K562 (cell line): ENCODE data around the gene CREB3L2. TPM values are rescaled to one million over a fixed set of nuclear protein-coding genes. Genes with fewer than 3 reads are reported as not detected.

Experiments
- ATAC-seq: fragments of 200-7000 bp; cut with Tn5 transposase; 3 replicates; pipeline ENCODE4 v1.9.1; 2020; ENCODE audit warnings: moderate library complexity
- BruUV-seq: library from RNA; stranded (reverse); fragments of 400-500 nt; replicated peaks from 2 replicates; lab custom pipeline; 2021; lab: Mats Ljungman, UMichigan
- CTCF ChIA-PET: fragments of 300-600 bp; formaldehyde crosslinking; extraction: SDS; loops from one replicate; lab custom pipeline; 2021; ENCODE audit warnings: low intra/inter-chr PET ratio; lab: Yijun Ruan, JAX
- POLR2A ChIA-PET: fragments of 300-600, 350-650 bp; sonication (Branson Sonifier 250); formaldehyde crosslinking; extraction: SDS; loops from one replicate; lab custom pipeline; 2021; ENCODE audit warnings: antibody characterized with exemption, inconsistent platforms; lab: Yijun Ruan, JAX
- DNase-seq, 4 experiments: peaks; one replicate each; pipeline versions ENCODE4 v3.0.0 to v3.0.0-alpha.2; 2011 to 2018; ENCODE audit warnings: low spot score in 3 of 4, mixed read lengths in 3 of 4; ENCODE audit errors: extremely low read depth in 1 of 4
- FAIRE-seq: peaks from 2 replicates; lab custom pipeline; 2011; peaks lifted over from hg19 to GRCh38; lab: Jason Lieb, UNC
- H2AFZ ChIP-seq: 2 replicates; pipeline ENCODE4 v1.6.0; 2011; ENCODE audit warnings: low read depth, low read length, control low read depth, inconsistent platforms
- H3K27ac ChIP-seq: fragments of 200-600 bp; 3 replicates; pipeline ENCODE4 v1.8.0; 2011; ENCODE audit warnings: low read depth, mild to moderate bottlenecking, control low read depth, inconsistent platforms, low read length, moderate library complexity, mixed read lengths; ENCODE audit errors: extremely low read depth
- H3K27me3 ChIP-seq, 2 experiments: fragments of 300-600 bp in 1 of 2; 2 replicates in 1 of 2; 3 replicates in 1 of 2; pipeline versions ENCODE4 v1.6.0 to v1.8.0; 2011; ENCODE audit warnings: inconsistent platforms in 2 of 2, low read length in 2 of 2, mild to moderate bottlenecking in 1 of 2, mixed read lengths in 1 of 2, moderate library complexity in 1 of 2; ENCODE audit not compliant: control insufficient read depth in 2 of 2, insufficient read depth in 2 of 2
- H3K36me3 ChIP-seq: fragments of 300-600 bp; 3 replicates; pipeline ENCODE4 v1.8.0; 2011; ENCODE audit warnings: mild to moderate bottlenecking, low read length, inconsistent platforms; ENCODE audit not compliant: control insufficient read depth, insufficient read depth
- H3K4me1 ChIP-seq, 2 experiments: fragments of 200-600 bp in 1 of 2; replicated peaks in 1 of 2; 2 replicates in 1 of 2; 3 replicates in 1 of 2; pipeline versions ENCODE4 v1.5.1 to v1.8.0; 2011; ENCODE audit warnings: inconsistent platforms in 2 of 2, low read length in 2 of 2, mild to moderate bottlenecking in 1 of 2, mixed read lengths in 1 of 2, moderate library complexity in 1 of 2; ENCODE audit not compliant: control insufficient read depth in 2 of 2, insufficient read depth in 2 of 2
- H3K4me2 ChIP-seq: 2 replicates; pipeline ENCODE4 v1.6.1; 2011; ENCODE audit warnings: low read length, control low read depth, inconsistent platforms, mixed read lengths; ENCODE audit not compliant: insufficient read depth
- H3K4me3 ChIP-seq: fragments of 200-600 bp; sonication (generic), shearing (Covaris generic); 2 replicates; pipeline ENCODE4 v1.5.1; 2016; ENCODE audit warnings: control low read depth, inconsistent platforms
- H3K79me2 ChIP-seq: fragments of 200-600 bp; 3 replicates; pipeline ENCODE4 v1.8.0; 2011; ENCODE audit warnings: low read length, inconsistent platforms; ENCODE audit not compliant: control insufficient read depth, insufficient read depth
- H3K9ac ChIP-seq, 2 experiments: 2 replicates each; pipeline versions ENCODE4 v1.6.0 to v1.6.1; 2011; ENCODE audit warnings: low read depth in 2 of 2, low read length in 2 of 2, control low read depth in 1 of 2, inconsistent platforms in 1 of 2, mild to moderate bottlenecking in 1 of 2, mixed read lengths in 1 of 2; ENCODE audit not compliant: insufficient read depth in 1 of 2
- H3K9me1 ChIP-seq: one replicate; pipeline ENCODE4 v1.6.0; 2011; ENCODE audit warnings: inconsistent platforms, mild to moderate bottlenecking, low read length, moderate library complexity; ENCODE audit not compliant: control insufficient read depth, insufficient read depth
- H3K9me3 ChIP-seq: replicated peaks from 2 replicates; pipeline ENCODE4 v1.5.1; 2011; ENCODE audit warnings: low read depth, low read length, inconsistent platforms; ENCODE audit not compliant: control insufficient read depth, insufficient read depth
- H4K20me1 ChIP-seq: replicated peaks from 2 replicates; pipeline ENCODE4 v1.6.1; 2011; ENCODE audit warnings: low read length, inconsistent platforms, mixed read lengths; ENCODE audit not compliant: control insufficient read depth, insufficient read depth
- CHD4 ChIP-seq: fragments of 200-600 bp; sonication (generic); IDR thresholded peaks from 3 replicates; pipeline ENCODE4 v1.6.1; 2012; ENCODE audit warnings: low read depth, mild to moderate bottlenecking, mixed read lengths, low read length, inconsistent platforms; ENCODE audit not compliant: insufficient read depth, insufficient replicate concordance, poor library complexity, severe bottlenecking
- KDM1A ChIP-seq, 2 experiments: fragments of 450-650 bp; IDR thresholded peaks; 2 replicates each; pipeline ENCODE4 v1.6.1; 2016; ENCODE audit warnings: mild to moderate bottlenecking in 2 of 2
- MYNN ChIP-seq, 2 experiments: sonication (generic); formaldehyde crosslinking in 1 of 2; IDR thresholded peaks; 2 replicates each; pipeline versions ENCODE4 v1.5.0 to v1.6.1; 2016 to 2020; ENCODE audit warnings: antibody characterized with exemption in 1 of 2, missing genetic modification reagents in 1 of 2
- ZNF121 ChIP-seq: sonication (generic); formaldehyde crosslinking; conservative IDR thresholded peaks from 2 replicates; pipeline ENCODE4 v1.8.0; 2022; ENCODE audit warnings: missing genetic modification reagents
- ZNF699 ChIP-seq: fragments of 250-450 bp; sonication (Bioruptor Pico); IDR thresholded peaks from 2 replicates; pipeline ENCODE4 v1.8.0; 2021; ENCODE audit warnings: mild to moderate bottlenecking, moderate library complexity; ENCODE audit not compliant: insufficient replicate concordance
- WGBS: fragments of 100-300 bp; shearing (Covaris generic); methylation state at CpG from one replicate; pipeline ENCODE4 v1.1.6; 2016; ENCODE audit warnings: low coverage, mixed read lengths; ENCODE audit not compliant: insufficient coverage; ENCODE audit errors: missing lambda C conversion rate; 5-methylcytosine and 5-hydroxymethylcytosine counted together
- in situ Hi-C: fragments of 300-500 bp; cut with MboI; formaldehyde crosslinking; loops from 4 replicates; pipeline ENCODE4 v1.15.0; 2018; ENCODE audit warnings: inconsistent platforms, mixed read lengths
- intact Hi-C: fragments of 100-400 bp; cut with micrococcal nuclease; formaldehyde crosslinking; loops from 2 replicates; pipeline ENCODE4 v1.14.2; 2022
- polyA plus RNA-seq, 8 experiments: library from polyadenylated mRNA; depleted of rRNA in 4 of 8; stranded (reverse) in 5 of 8; unstranded in 3 of 8; fragments of >200 nt; fragmentation: Nextera tagmentation in 2 of 8; fragmentation: Illumina TruSeq in 1 of 8; extraction: Ambion mirVana in 2 of 8; extraction: Trizol in 1 of 8; gene quantifications; 2 replicates each; pipeline versions ENCODE4 v1.2.1 to v1.2.3, GENCODE V29; 2011 to 2014; ENCODE audit warnings: inconsistent platforms in 1 of 8, missing spikeins in 1 of 8
- total RNA-seq, 7 experiments: library from RNA; depleted of rRNA in 6 of 7; stranded (reverse); fragments of >200 nt in 6 of 7; fragmentation: Illumina TruSeq in 2 of 7; extraction: Trizol in 2 of 7; gene quantifications; 2 replicates each; pipeline versions ENCODE4 v1.2.1 to v1.2.3, GENCODE V29; 2011 to 2021; ENCODE audit warnings: low replicate concordance in 1 of 7

Gene CREB3L2
- total and polyA plus RNA-seq, 9 of the 15 experiments (the other 6 are each of a cell fraction or from before 2014, with no cell fraction given) = 7.1 to 45.6 (median 15.8) TPM

GRCh38 chr7:138008019-138008587 is 6.2 kb upstream of the CREB3L2 start:
- BruUV-seq = no TSS peak
- H3K4me3 ChIP-seq = no peak overlapping the region
- ChIA-PET POLR2A (interaction anchor here (1.3 to 2.1 kb wide), 2 partner anchors 9 to 16 kb away, joined by 4 read pairs; no protein-coding TSS in a partner anchor), CTCF (interaction anchor here (0.6 to 3.7 kb wide), 7 partner anchors 44 to 730 kb away, joined by 3 to 63 read pairs (median 4); no protein-coding TSS in a partner anchor)
- no peaks in the 10 kb centered on the region for H3K9me1 ChIP-seq
- intact Hi-C loops = loop anchor here (1.0 to 10.0 kb wide), 6 partner anchors 105 to 401 kb away; no protein-coding TSS in a partner anchor
- H3K27me3 ChIP-seq = no peaks in the 10 kb centered on the region
- H3K4me1 ChIP-seq = peaks cover 0 to 3% of the 10 kb centered on the region in 2 experiments; a peak in 2 of 5 replicates
- no peaks in the 10 kb centered on the region for H3K36me3 ChIP-seq
- H3K79me2 ChIP-seq = no peaks in the 10 kb centered on the region
- H3K4me2 ChIP-seq = no peak overlapping the region
- no peak overlapping the region for H3K27ac ChIP-seq
- no peaks in the 10 kb centered on the region for H4K20me1 ChIP-seq
- peak overlapping the region; percentile 88 for H2AFZ ChIP-seq
- 70% methylated on average over 7 of the region's 7 CpGs for WGBS
- no peak for DNase-seq
- H3K9ac ChIP-seq = peak overlapping the region in 1 of 2 experiments; percentile 31; a peak in 1 of 4 replicates
- in situ Hi-C loops = loop anchor here (5.0 kb wide), 1 partner anchor 351 kb away; no protein-coding TSS in a partner anchor
- TF ChIP-seq ZNF121 (CRISPR knock-in tag) = peak; percentile 98
- no peak for TF ChIP-seq MYNN (IDR thresholded peaks at IDR 0.05)
- no peak for TF ChIP-seq MYNN (CRISPR knock-in tag; IDR thresholded peaks at IDR 0.05)
- 0 out of 4 replicates have a peak, but pooled peaks of 1 of the 2 experiments have one; percentile 14 for TF ChIP-seq KDM1A (IDR thresholded peaks at IDR 0.05)
- TF ChIP-seq ZNF699 = no peak
- peak; percentile 60 for TF ChIP-seq CHD4
- ATAC-seq = no peak
- FAIRE-seq = no peak
- H3K9me3 ChIP-seq = no peaks in the 10 kb centered on the region
